ENCODE results near the gene CIAPIN1.
"Not testable (repeated sequence)": the region's sequence is repeated elsewhere in the genome, so short reads cannot be mapped to it uniquely, and the experiment has no call there.

The CIAPIN1 gene

GRCh38 chr16:57403965-57404817 is 43.0 kb downstream of the CIAPIN1 start, which contains the start of gene CCL17:
Gene CCL17, plus strand, starts transcription at chr16:57404767. Its CDS starts 9,166 bp downstream, at chr16:57413933.
- no peak for DNase-seq

- no peak for DNase-seq
Measured at GRCh38 chr16:57401943-57402640, 45.1 kb downstream of the CIAPIN1 start.

- not testable (repeated sequence) for DNase-seq
Measured at GRCh38 chr16:57397493-57397892, 49.7 kb downstream of the CIAPIN1 start.

GRCh38 chr16:57396786-57397185 is 50.4 kb downstream of the CIAPIN1 start:
- DNase-seq, result no peak

GRCh38 chr16:57395026-57395425 is 52.2 kb downstream of the CIAPIN1 start:
- DNase-seq, result no peak

GRCh38 chr16:57394444-57394843 is 52.7 kb downstream of the CIAPIN1 start:
- peak; percentile 48 for DNase-seq

- DNase-seq, result no peak
Measured at GRCh38 chr16:57392694-57393093, 54.5 kb downstream of the CIAPIN1 start.

- no peak for DNase-seq
Measured at GRCh38 chr16:57391708-57392107, 55.5 kb downstream of the CIAPIN1 start.

- no peak for DNase-seq
Measured at GRCh38 chr16:57391300-57391699, 55.9 kb downstream of the CIAPIN1 start.

GRCh38 chr16:57390636-57391295 is 56.4 kb downstream of the CIAPIN1 start:
- DNase-seq, result no peak

GRCh38 chr16:57389087-57389468 is 58.1 kb downstream of the CIAPIN1 start:
- no peak for DNase-seq

GRCh38 chr16:57388359-57389086 is 58.7 kb downstream of the CIAPIN1 start:
- DNase-seq, result no peak

GRCh38 chr16:57387598-57388354 is 59.4 kb downstream of the CIAPIN1 start:
- no peak for DNase-seq

GRCh38 chr16:57386381-57386951 is 60.7 kb downstream of the CIAPIN1 start:
- DNase-seq, result no peak

- no peak for DNase-seq
Measured at GRCh38 chr16:57385083-57385482, 62.1 kb downstream of the CIAPIN1 start.

GRCh38 chr16:57384248-57385070 is 62.7 kb downstream of the CIAPIN1 start:
- peak; percentile 52 for DNase-seq

- no peak for DNase-seq
Measured at GRCh38 chr16:57383276-57384247, 63.6 kb downstream of the CIAPIN1 start.

- DNase-seq, result no peak
Measured at GRCh38 chr16:57382535-57383275, 64.5 kb downstream of the CIAPIN1 start.
